GM23338 (cell line): ENCODE results near the gene C6orf52. TPM values are rescaled to one million over a fixed set of nuclear protein-coding genes. Genes with fewer than 3 reads are reported as not detected.

Experiments used
- ATAC-seq: fragments of 200-7000 bp; cut with Tn5 transposase; 3 replicates; pipeline ENCODE4 v1.9.1; 2020
- DNase-seq: peaks from one replicate; pipeline ENCODE4 v3.0.0-alpha.2; 2015; ENCODE audit warnings: low spot score
- H2AFZ ChIP-seq: fragments of 200-600 bp; sonication (generic); 2 replicates; pipeline ENCODE4 v1.8.0; 2016; ENCODE audit warnings: antibody characterized with exemption, mild to moderate bottlenecking, moderate library complexity
- H3F3A ChIP-seq: fragments of 200-600 bp; sonication (generic); replicated peaks from 2 replicates; pipeline ENCODE4 v1.8.0; 2017; ENCODE audit warnings: antibody characterized with exemption, mixed run types, low read depth
- H3K27ac ChIP-seq: fragments of 200-600 bp; sonication (generic); 2 replicates; pipeline ENCODE4 v1.6.1; 2016; ENCODE audit warnings: low read depth
- H3K27me3 ChIP-seq: fragments of 200-600 bp; sonication (generic); 2 replicates; pipeline ENCODE4 v1.8.0; 2016; ENCODE audit warnings: mild to moderate bottlenecking, mixed run types, moderate library complexity; ENCODE audit not compliant: insufficient read depth
- H3K36me3 ChIP-seq: fragments of 200-600 bp; sonication (generic); 2 replicates; pipeline ENCODE4 v1.8.0; 2016; ENCODE audit warnings: mild to moderate bottlenecking; ENCODE audit not compliant: insufficient read depth
- H3K4me1 ChIP-seq: fragments of 200-600 bp; sonication (generic); 2 replicates; pipeline ENCODE4 v1.8.0; 2016; ENCODE audit warnings: mild to moderate bottlenecking, moderate library complexity; ENCODE audit not compliant: insufficient read depth
- H3K4me2 ChIP-seq: fragments of 200-600 bp; sonication (generic); 2 replicates; pipeline ENCODE4 v1.7.1; 2017; ENCODE audit warnings: mixed run types
- H3K4me3 ChIP-seq: fragments of 200-600 bp; sonication (generic); 2 replicates; pipeline ENCODE4 v1.6.1; 2016; ENCODE audit warnings: mixed run types
- H3K79me2 ChIP-seq: fragments of 200-600 bp; sonication (generic); replicated peaks from 2 replicates; pipeline ENCODE4 v1.8.0; 2017; ENCODE audit warnings: mild to moderate bottlenecking; ENCODE audit not compliant: insufficient read depth
- H3K9me2 ChIP-seq: fragments of 200-600 bp; sonication (generic); 2 replicates; pipeline ENCODE4 v1.8.0; 2017; ENCODE audit not compliant: insufficient read depth
- H4K20me1 ChIP-seq: fragments of 200-600 bp; sonication (generic); replicated peaks from 2 replicates; pipeline ENCODE4 v1.8.0; 2017; ENCODE audit warnings: mild to moderate bottlenecking; ENCODE audit not compliant: insufficient read depth
- H3K27ac Mint-ChIP-seq: 2 replicates; pipeline ENCODE4 v1.8.0; 2020; ENCODE audit warnings: inconsistent platforms, mild to moderate bottlenecking, moderate library complexity, mixed read lengths
- H3K27me3 Mint-ChIP-seq: 3 replicates; pipeline ENCODE4 v1.8.0; 2022; ENCODE audit warnings: low read depth, mild to moderate bottlenecking, moderate library complexity, mixed read lengths, inconsistent platforms; ENCODE audit not compliant: insufficient read depth, poor library complexity
- H3K36me3 Mint-ChIP-seq: 3 replicates; pipeline ENCODE4 v1.8.0; 2021; ENCODE audit warnings: low read depth, mild to moderate bottlenecking, inconsistent platforms, moderate library complexity, mixed read lengths
- H3K4me1 Mint-ChIP-seq: 3 replicates; pipeline ENCODE4 v1.8.0; 2020; ENCODE audit warnings: mild to moderate bottlenecking, inconsistent platforms, mixed read lengths
- H3K4me3 Mint-ChIP-seq: 3 replicates; pipeline ENCODE4 v1.8.0; 2021; ENCODE audit warnings: moderate library complexity, mild to moderate bottlenecking, inconsistent platforms, mixed read lengths
- H3K9me3 Mint-ChIP-seq: 3 replicates; pipeline ENCODE4 v1.8.0; 2020; ENCODE audit warnings: moderate library complexity, mild to moderate bottlenecking, inconsistent platforms, mixed read lengths
- CREB1 ChIP-seq: fragments of 250-450 bp; sonication (Bioruptor Pico); IDR thresholded peaks from 2 replicates; pipeline ENCODE4 v1.5.0; 2020; ENCODE audit warnings: low read depth, mild to moderate bottlenecking, moderate library complexity
- EZH2 ChIP-seq: fragments of 200-600 bp; sonication (generic); IDR thresholded peaks from one replicate; pipeline ENCODE4 v1.8.0; 2017; ENCODE audit warnings: antibody characterized with exemption, mild to moderate bottlenecking, low read depth; ENCODE audit not compliant: unreplicated experiment
- EZH2phosphoT487 ChIP-seq: fragments of 200-600 bp; sonication (generic); IDR thresholded peaks from one replicate; pipeline ENCODE4 v1.8.1; 2018; ENCODE audit warnings: antibody characterized with exemption; ENCODE audit not compliant: unreplicated experiment
- JUNB ChIP-seq: IDR thresholded peaks from one replicate; pipeline ENCODE4 v1.6.1; 2016; ENCODE audit warnings: antibody characterized with exemption; ENCODE audit not compliant: unreplicated experiment
- NANOG ChIP-seq: IDR thresholded peaks from 2 replicates; pipeline ENCODE4 v1.6.1; 2016; ENCODE audit warnings: antibody characterized with exemption, borderline replicate concordance
- polyA plus RNA-seq: library from polyadenylated mRNA; unstranded; fragments of >200 nt; fragmentation: Nextera tagmentation; extraction: Ambion mirVana; gene quantifications from 2 replicates; pipeline ENCODE4 v1.2.1, GENCODE V29; 2016
- total RNA-seq: library from RNA; depleted of rRNA; stranded (reverse); fragments of >200 nt; shearing (Covaris generic); gene quantifications from 2 replicates; pipeline ENCODE4 v1.2.3, GENCODE V29; 2014
- TF ChIP-seq, protein P1 (sequence below): fragments of 250-450 bp; sonication (Bioruptor Pico); IDR thresholded peaks from 2 replicates; pipeline ENCODE4 v1.5.0; 2020; ENCODE audit warnings: mild to moderate bottlenecking, moderate library complexity
- TF ChIP-seq, protein P2 (sequence below): IDR thresholded peaks from 2 replicates; pipeline ENCODE4 v1.6.1; 2016; ENCODE audit warnings: antibody characterized with exemption
- TF ChIP-seq, protein P3 (sequence below): IDR thresholded peaks from one replicate; pipeline ENCODE4 v1.6.1; 2018; ENCODE audit warnings: antibody characterized with exemption; ENCODE audit not compliant: unreplicated experiment

Gene C6orf52
- total and polyA plus RNA-seq, 2 experiments from 2014 or later, result 4.4 TPM; not detected in 1

DNA sequence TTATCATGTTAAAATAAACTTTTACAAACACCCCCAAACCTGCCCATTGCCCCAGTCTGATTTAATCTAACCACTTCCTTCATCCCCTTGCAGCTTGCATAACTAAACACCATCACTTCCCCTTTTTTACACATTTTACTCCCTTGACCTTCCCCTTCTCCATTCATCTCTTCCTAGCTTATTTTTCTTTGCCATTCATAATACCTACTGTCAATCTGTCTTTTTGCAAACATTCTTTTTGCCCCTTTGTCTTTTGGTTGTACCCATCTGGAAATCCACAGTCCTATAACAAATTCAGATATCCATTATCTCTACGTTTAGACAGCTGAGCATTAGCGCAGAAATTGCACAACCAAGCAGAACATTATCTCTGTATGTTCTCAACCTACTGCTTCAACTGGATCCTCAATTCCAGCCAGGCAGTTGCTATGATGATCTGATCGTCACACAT is 51.2 kb downstream of the C6orf52 start:
- Mint-ChIP-seq H3K4me1 (peaks cover 6% of the 10 kb centered on the region; the same call in 2 of the 3 replicates), H3K4me3 (no peak overlapping the region)

More for the DNA sequence above, 51.2 kb downstream of the C6orf52 start:
- Histone ChIP-seq H3K4me1 (no peaks in the 10 kb centered on the region), H3F3A (no peaks in the 10 kb centered on the region), H3K9me2 (0 out of 2 replicates have a peak, but pooled peaks cover 3% of the 10 kb centered on the region), H3K4me3 (no peak overlapping the region), H3K36me3 (no peaks in the 10 kb centered on the region), H3K27me3 (no peaks in the 10 kb centered on the region), H2AFZ (no peak overlapping the region), H3K4me2 (no peak overlapping the region), H3K27ac (no peak overlapping the region), H4K20me1 (no peaks in the 10 kb centered on the region), H3K79me2 (no peaks in the 10 kb centered on the region)
- H3K9me3 Mint-ChIP-seq, result peaks cover 6% of the 10 kb centered on the region; the same call in 1 of the 3 replicates
- no peak overlapping the region for H3K27ac Mint-ChIP-seq
- DNase-seq (no peak), ATAC-seq (no peak)
- 0 out of 3 replicates have a peak, but pooled peaks cover 5% of the 10 kb centered on the region for H3K36me3 Mint-ChIP-seq
- H3K27me3 Mint-ChIP-seq, result peaks cover 2% of the 10 kb centered on the region
- no peak for TF ChIP-seq CREB1 (CRISPR knock-in tag)
- TF ChIP-seq JUNB, result no peak
- TF ChIP-seq, protein P1, sequence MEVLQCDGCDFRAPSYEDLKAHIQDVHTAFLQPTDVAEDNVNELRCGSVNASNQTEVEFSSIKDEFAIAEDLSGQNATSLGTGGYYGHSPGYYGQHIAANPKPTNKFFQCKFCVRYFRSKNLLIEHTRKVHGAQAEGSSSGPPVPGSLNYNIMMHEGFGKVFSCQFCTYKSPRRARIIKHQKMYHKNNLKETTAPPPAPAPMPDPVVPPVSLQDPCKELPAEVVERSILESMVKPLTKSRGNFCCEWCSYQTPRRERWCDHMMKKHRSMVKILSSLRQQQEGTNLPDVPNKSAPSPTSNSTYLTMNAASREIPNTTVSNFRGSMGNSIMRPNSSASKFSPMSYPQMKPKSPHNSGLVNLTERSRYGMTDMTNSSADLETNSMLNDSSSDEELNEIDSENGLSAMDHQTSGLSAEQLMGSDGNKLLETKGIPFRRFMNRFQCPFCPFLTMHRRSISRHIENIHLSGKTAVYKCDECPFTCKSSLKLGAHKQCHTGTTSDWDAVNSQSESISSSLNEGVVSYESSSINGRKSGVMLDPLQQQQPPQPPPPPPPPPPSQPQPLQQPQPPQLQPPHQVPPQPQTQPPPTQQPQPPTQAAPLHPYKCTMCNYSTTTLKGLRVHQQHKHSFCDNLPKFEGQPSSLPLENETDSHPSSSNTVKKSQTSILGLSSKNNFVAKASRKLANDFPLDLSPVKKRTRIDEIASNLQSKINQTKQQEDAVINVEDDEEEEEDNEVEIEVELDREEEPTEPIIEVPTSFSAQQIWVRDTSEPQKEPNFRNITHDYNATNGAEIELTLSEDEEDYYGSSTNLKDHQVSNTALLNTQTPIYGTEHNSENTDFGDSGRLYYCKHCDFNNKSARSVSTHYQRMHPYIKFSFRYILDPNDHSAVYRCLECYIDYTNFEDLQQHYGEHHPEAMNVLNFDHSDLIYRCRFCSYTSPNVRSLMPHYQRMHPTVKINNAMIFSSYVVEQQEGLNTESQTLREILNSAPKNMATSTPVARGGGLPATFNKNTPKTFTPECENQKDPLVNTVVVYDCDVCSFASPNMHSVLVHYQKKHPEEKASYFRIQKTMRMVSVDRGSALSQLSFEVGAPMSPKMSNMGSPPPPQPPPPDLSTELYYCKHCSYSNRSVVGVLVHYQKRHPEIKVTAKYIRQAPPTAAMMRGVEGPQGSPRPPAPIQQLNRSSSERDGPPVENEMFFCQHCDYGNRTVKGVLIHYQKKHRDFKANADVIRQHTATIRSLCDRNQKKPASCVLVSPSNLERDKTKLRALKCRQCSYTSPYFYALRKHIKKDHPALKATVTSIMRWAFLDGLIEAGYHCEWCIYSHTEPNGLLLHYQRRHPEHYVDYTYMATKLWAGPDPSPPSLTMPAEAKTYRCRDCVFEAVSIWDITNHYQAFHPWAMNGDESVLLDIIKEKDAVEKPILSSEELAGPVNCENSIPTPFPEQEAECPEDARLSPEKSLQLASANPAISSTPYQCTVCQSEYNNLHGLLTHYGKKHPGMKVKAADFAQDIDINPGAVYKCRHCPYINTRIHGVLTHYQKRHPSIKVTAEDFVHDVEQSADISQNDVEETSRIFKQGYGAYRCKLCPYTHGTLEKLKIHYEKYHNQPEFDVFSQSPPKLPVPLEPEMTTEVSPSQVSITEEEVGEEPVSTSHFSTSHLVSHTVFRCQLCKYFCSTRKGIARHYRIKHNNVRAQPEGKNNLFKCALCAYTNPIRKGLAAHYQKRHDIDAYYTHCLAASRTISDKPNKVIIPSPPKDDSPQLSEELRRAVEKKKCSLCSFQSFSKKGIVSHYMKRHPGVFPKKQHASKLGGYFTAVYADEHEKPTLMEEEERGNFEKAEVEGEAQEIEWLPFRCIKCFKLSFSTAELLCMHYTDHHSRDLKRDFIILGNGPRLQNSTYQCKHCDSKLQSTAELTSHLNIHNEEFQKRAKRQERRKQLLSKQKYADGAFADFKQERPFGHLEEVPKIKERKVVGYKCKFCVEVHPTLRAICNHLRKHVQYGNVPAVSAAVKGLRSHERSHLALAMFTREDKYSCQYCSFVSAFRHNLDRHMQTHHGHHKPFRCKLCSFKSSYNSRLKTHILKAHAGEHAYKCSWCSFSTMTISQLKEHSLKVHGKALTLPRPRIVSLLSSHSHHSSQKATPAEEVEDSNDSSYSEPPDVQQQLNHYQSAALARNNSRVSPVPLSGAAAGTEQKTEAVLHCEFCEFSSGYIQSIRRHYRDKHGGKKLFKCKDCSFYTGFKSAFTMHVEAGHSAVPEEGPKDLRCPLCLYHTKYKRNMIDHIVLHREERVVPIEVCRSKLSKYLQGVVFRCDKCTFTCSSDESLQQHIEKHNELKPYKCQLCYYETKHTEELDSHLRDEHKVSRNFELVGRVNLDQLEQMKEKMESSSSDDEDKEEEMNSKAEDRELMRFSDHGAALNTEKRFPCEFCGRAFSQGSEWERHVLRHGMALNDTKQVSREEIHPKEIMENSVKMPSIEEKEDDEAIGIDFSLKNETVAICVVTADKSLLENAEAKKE (CRISPR knock-in tag), result no peak
- TF ChIP-seq, protein P2, sequence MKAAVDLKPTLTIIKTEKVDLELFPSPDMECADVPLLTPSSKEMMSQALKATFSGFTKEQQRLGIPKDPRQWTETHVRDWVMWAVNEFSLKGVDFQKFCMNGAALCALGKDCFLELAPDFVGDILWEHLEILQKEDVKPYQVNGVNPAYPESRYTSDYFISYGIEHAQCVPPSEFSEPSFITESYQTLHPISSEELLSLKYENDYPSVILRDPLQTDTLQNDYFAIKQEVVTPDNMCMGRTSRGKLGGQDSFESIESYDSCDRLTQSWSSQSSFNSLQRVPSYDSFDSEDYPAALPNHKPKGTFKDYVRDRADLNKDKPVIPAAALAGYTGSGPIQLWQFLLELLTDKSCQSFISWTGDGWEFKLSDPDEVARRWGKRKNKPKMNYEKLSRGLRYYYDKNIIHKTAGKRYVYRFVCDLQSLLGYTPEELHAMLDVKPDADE, result no peak
- TF ChIP-seq, protein P3, sequence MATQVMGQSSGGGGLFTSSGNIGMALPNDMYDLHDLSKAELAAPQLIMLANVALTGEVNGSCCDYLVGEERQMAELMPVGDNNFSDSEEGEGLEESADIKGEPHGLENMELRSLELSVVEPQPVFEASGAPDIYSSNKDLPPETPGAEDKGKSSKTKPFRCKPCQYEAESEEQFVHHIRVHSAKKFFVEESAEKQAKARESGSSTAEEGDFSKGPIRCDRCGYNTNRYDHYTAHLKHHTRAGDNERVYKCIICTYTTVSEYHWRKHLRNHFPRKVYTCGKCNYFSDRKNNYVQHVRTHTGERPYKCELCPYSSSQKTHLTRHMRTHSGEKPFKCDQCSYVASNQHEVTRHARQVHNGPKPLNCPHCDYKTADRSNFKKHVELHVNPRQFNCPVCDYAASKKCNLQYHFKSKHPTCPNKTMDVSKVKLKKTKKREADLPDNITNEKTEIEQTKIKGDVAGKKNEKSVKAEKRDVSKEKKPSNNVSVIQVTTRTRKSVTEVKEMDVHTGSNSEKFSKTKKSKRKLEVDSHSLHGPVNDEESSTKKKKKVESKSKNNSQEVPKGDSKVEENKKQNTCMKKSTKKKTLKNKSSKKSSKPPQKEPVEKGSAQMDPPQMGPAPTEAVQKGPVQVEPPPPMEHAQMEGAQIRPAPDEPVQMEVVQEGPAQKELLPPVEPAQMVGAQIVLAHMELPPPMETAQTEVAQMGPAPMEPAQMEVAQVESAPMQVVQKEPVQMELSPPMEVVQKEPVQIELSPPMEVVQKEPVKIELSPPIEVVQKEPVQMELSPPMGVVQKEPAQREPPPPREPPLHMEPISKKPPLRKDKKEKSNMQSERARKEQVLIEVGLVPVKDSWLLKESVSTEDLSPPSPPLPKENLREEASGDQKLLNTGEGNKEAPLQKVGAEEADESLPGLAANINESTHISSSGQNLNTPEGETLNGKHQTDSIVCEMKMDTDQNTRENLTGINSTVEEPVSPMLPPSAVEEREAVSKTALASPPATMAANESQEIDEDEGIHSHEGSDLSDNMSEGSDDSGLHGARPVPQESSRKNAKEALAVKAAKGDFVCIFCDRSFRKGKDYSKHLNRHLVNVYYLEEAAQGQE, result no peak
- no peak for TF ChIP-seq EZH2
- TF ChIP-seq EZH2phosphoT487, result no peak
- no peak for TF ChIP-seq NANOG
